ENCODE results near the gene FOXN3. TPM values are rescaled to one million over a fixed set of nuclear protein-coding genes. Genes with fewer than 3 reads are reported as not detected.

Gene FOXN3
- total and polyA plus RNA-seq, 2 experiments from 2014 or later: 98.9 to 167 TPM

DNA sequence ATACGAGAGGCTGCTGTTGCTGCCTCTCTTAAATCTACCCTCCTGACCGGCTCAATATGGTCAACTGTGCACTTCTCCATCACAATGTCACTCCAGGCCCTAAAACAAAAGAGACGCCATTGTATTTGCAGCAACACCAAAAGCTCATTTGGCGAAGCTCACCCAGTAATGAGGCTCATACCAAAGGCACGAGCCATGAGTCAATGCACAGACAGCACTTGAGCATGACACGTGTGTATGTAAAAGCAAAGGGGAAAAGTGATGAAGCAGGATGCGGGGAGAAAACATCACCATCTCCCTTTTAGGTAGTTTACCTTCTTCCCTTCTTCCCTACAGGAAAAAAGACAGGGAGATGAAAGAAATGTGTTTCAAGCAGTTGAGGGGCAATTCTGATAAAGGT, 150.3 kb downstream of the FOXN3 start:
- H3K36me3 ChIP-seq (ENCODE audit: insufficient read depth): no peaks in the 10 kb centered on the region
- no peak for DNase-seq (ENCODE audit: low spot score)

GRCh38 chr14:89265234-89265633, 151.8 kb downstream of the FOXN3 start:
- H2AFZ ChIP-seq: no peak overlapping the region
- H3K4me1 Mint-ChIP-seq: peaks cover 74% of the 10 kb centered on the region

More for the DNA sequence above, 150.3 kb downstream of the FOXN3 start:
- Histone ChIP-seq H3K4me3 (no peak overlapping the region), H4K20me1 (replicated peaks; ENCODE audit: insufficient read depth) (peaks cover 55% of the 10 kb centered on the region), H3K4me2 (0 out of 2 replicates have a peak overlapping the region, but pooled peaks have one; percentile 41), H3K79me2 (replicated peaks; ENCODE audit: insufficient read depth) (peaks cover 100% of the 10 kb centered on the region), H3K27me3 (ENCODE audit: insufficient read depth) (no peaks in the 10 kb centered on the region), H3K4me1 (ENCODE audit: insufficient read depth) (peaks cover 51% of the 10 kb centered on the region), H3K27ac (ENCODE audit: low read depth) (peak overlapping the region; percentile 56; the same call in 1 of the 2 replicates), H3F3A (replicated peaks; ENCODE audit: low read depth) (no peaks in the 10 kb centered on the region; the same call in 1 of the 2 replicates), H3K9me2 (ENCODE audit: insufficient read depth) (no peaks in the 10 kb centered on the region), H2AFZ (no peak overlapping the region)
- peaks cover 7% of the 10 kb centered on the region for H3K27me3 Mint-ChIP-seq (ENCODE audit: insufficient read depth, low read depth, poor library complexity)
- peaks cover 72% of the 10 kb centered on the region for H3K4me1 Mint-ChIP-seq
- TF ChIP-seq EZH2phosphoT487 (IDR thresholded peaks at IDR 0.05; ENCODE audit: unreplicated experiment): no peak
- TF ChIP-seq EZH2 (IDR thresholded peaks at IDR 0.05; ENCODE audit: low read depth, unreplicated experiment): no peak
- TF ChIP-seq, protein P1, sequence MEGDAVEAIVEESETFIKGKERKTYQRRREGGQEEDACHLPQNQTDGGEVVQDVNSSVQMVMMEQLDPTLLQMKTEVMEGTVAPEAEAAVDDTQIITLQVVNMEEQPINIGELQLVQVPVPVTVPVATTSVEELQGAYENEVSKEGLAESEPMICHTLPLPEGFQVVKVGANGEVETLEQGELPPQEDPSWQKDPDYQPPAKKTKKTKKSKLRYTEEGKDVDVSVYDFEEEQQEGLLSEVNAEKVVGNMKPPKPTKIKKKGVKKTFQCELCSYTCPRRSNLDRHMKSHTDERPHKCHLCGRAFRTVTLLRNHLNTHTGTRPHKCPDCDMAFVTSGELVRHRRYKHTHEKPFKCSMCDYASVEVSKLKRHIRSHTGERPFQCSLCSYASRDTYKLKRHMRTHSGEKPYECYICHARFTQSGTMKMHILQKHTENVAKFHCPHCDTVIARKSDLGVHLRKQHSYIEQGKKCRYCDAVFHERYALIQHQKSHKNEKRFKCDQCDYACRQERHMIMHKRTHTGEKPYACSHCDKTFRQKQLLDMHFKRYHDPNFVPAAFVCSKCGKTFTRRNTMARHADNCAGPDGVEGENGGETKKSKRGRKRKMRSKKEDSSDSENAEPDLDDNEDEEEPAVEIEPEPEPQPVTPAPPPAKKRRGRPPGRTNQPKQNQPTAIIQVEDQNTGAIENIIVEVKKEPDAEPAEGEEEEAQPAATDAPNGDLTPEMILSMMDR (conservative IDR thresholded peaks at IDR 0.05; ENCODE audit: low read depth in 2 of 2): no peak
- no peak for TF ChIP-seq CREB1 (CRISPR knock-in tag; IDR thresholded peaks at IDR 0.05; ENCODE audit: low read depth)
- no peak for TF ChIP-seq JUNB (IDR thresholded peaks at IDR 0.05; ENCODE audit: unreplicated experiment)
- no peak for TF ChIP-seq ETS1 (IDR thresholded peaks at IDR 0.05)
- TF ChIP-seq ZNF331 (CRISPR knock-in tag; IDR thresholded peaks at IDR 0.05; ENCODE audit: low read depth): no peak
- 0 out of 2 replicates have a peak, but pooled peaks have one; percentile 5 for TF ChIP-seq POLR2AphosphoS5 (IDR thresholded peaks at IDR 0.05; ENCODE audit: low read depth)
- H3K27ac Mint-ChIP-seq: peak overlapping the region; percentile 64
- H3K4me3 Mint-ChIP-seq: no peak overlapping the region
- no peaks in the 10 kb centered on the region for H3K9me3 Mint-ChIP-seq
- peaks cover 18% of the 10 kb centered on the region; the same call in 2 of the 3 replicates for H3K36me3 Mint-ChIP-seq (ENCODE audit: low read depth)
- ATAC-seq: no peak

More at GRCh38 chr14:89265234-89265633, 151.8 kb downstream of the FOXN3 start:
- Histone ChIP-seq H3K4me1 (ENCODE audit: insufficient read depth) (peaks cover 46% of the 10 kb centered on the region), H3K27me3 (ENCODE audit: insufficient read depth) (no peaks in the 10 kb centered on the region), H3F3A (replicated peaks; ENCODE audit: low read depth) (no peaks in the 10 kb centered on the region; the same call in 1 of the 2 replicates), H3K27ac (ENCODE audit: low read depth) (no peak overlapping the region), H3K4me2 (no peak overlapping the region), H4K20me1 (replicated peaks; ENCODE audit: insufficient read depth) (peaks cover 47% of the 10 kb centered on the region), H3K36me3 (ENCODE audit: insufficient read depth) (no peaks in the 10 kb centered on the region), H3K79me2 (replicated peaks; ENCODE audit: insufficient read depth) (peaks cover 100% of the 10 kb centered on the region), H3K9me2 (ENCODE audit: insufficient read depth) (no peaks in the 10 kb centered on the region), H3K4me3 (no peak overlapping the region)
- Mint-ChIP-seq H3K27ac (no peak overlapping the region; the same call in 1 of the 2 replicates), H3K4me3 (no peak overlapping the region), H3K27me3 (ENCODE audit: insufficient read depth, low read depth, poor library complexity) (peaks cover 5% of the 10 kb centered on the region), H3K9me3 (no peaks in the 10 kb centered on the region), H3K36me3 (ENCODE audit: low read depth) (peaks cover 21% of the 10 kb centered on the region; the same call in 2 of the 3 replicates)
- ATAC-seq: no peak
- DNase-seq (ENCODE audit: low spot score): no peak
- TF ChIP-seq EZH2phosphoT487 (IDR thresholded peaks at IDR 0.05; ENCODE audit: unreplicated experiment) (no peak), JUNB (IDR thresholded peaks at IDR 0.05; ENCODE audit: unreplicated experiment) (no peak), CREB1 (CRISPR knock-in tag; IDR thresholded peaks at IDR 0.05; ENCODE audit: low read depth) (no peak), EZH2 (IDR thresholded peaks at IDR 0.05; ENCODE audit: low read depth, unreplicated experiment) (no peak), ETS1 (IDR thresholded peaks at IDR 0.05) (no peak), POLR2AphosphoS5 (IDR thresholded peaks at IDR 0.05; ENCODE audit: low read depth) (no peak)
- TF ChIP-seq, protein P1 (conservative IDR thresholded peaks at IDR 0.05; ENCODE audit: low read depth in 2 of 2): no peak

All from GM23338 (cell line).